ENCODE measurements around the gene NELFE.
"Not testable (repeated sequence)": the region's sequence is repeated elsewhere in the genome, so short reads cannot be mapped to it uniquely, and the experiment has no call there.

Gene NELFE

GRCh38 chr6:31918069-31918720 lies 40.6 kb downstream of the NELFE start:
- DNase-seq (ENCODE audit: low read depth), result no peak

- no peak for DNase-seq (ENCODE audit: low read depth)
Measured at GRCh38 chr6:31915756-31916155, 43.0 kb downstream of the NELFE start.

GRCh38 chr6:31915351-31915750 lies 43.4 kb downstream of the NELFE start:
- DNase-seq (ENCODE audit: low read depth), result no peak

- no peak for DNase-seq (ENCODE audit: low read depth)
Measured at GRCh38 chr6:31911826-31912585, 46.8 kb downstream of the NELFE start.

GRCh38 chr6:31909298-31909697 lies 49.5 kb downstream of the NELFE start:
- DNase-seq (ENCODE audit: low read depth), result not testable (repeated sequence)

GRCh38 chr6:31908791-31909190 lies 50.0 kb downstream of the NELFE start:
- no peak for DNase-seq (ENCODE audit: low read depth)

GRCh38 chr6:31908255-31908654 lies 50.5 kb downstream of the NELFE start:
- not testable (repeated sequence) for DNase-seq (ENCODE audit: low read depth)

- no peak for DNase-seq (ENCODE audit: low read depth)
Measured at GRCh38 chr6:31907158-31907813, 51.5 kb downstream of the NELFE start.

- not testable (repeated sequence) for DNase-seq (ENCODE audit: low read depth)
Measured at GRCh38 chr6:31906727-31907126, 52.0 kb downstream of the NELFE start.

- DNase-seq (ENCODE audit: low read depth), result no peak
Measured at GRCh38 chr6:31906122-31906521, 52.6 kb downstream of the NELFE start.

GRCh38 chr6:31905041-31905440 lies 53.7 kb downstream of the NELFE start:
- no peak for DNase-seq (ENCODE audit: low read depth)

- DNase-seq (ENCODE audit: low read depth), result no peak
Measured at GRCh38 chr6:31903957-31904356, 54.8 kb downstream of the NELFE start.
